Uterus (tissue), 4 donors: ENCODE results near the gene TBX3. TPM values are rescaled to one million over a fixed set of nuclear protein-coding genes. Genes with fewer than 3 reads are reported as not detected.

Experiments used
- DNase-seq, 2 donors: peaks; one replicate each; pipeline ENCODE4 v3.0.0-alpha.2; 2019 to 2020
- H3K27ac ChIP-seq, 2 donors: fragments of 200-600 bp; sonication (generic); 1 replicate in 1 of 2; 2 replicates in 1 of 2; pipeline ENCODE4 v1.5.1; 2016 to 2018
- H3K27me3 ChIP-seq, 2 donors: fragments of 200-600 bp; sonication (generic); one replicate each; pipeline ENCODE4 v1.5.1; 2018 to 2019; ENCODE audit warnings: control low read depth in 1 of 2
- H3K36me3 ChIP-seq, 2 donors: fragments of 200-600 bp; sonication (generic); one replicate each; pipeline ENCODE4 v1.5.1; 2019; ENCODE audit warnings: control low read depth in 1 of 2
- H3K4me1 ChIP-seq, 2 donors: fragments of 200-600 bp; sonication (generic); one replicate each; pipeline ENCODE4 v1.5.1; 2018 to 2019; ENCODE audit warnings: control low read depth in 1 of 2
- H3K4me3 ChIP-seq, 2 donors: fragments of 200-600 bp; sonication (generic); 1 replicate in 1 of 2; 2 replicates in 1 of 2; pipeline ENCODE4 v1.5.1; 2018 to 2019; ENCODE audit warnings: mild to moderate bottlenecking in 1 of 2
- H3K9me3 ChIP-seq, 2 donors: fragments of 200-600 bp; sonication (generic); one replicate each; pipeline ENCODE4 v1.5.1; 2019; ENCODE audit warnings: control low read depth in 1 of 2
- POLR2A ChIP-seq, 2 donors: fragments of 450-650 bp; IDR thresholded peaks; one replicate each; pipeline ENCODE4 v1.6.1; 2016; ENCODE audit warnings: antibody characterized with exemption in 2 of 2, mild to moderate bottlenecking in 1 of 2, moderate library complexity in 1 of 2
- intact Hi-C: fragments of 100-400 bp; cut with DNase I; formaldehyde crosslinking; loops from one replicate; pipeline ENCODE4 v1.15.1; 2023; ENCODE audit warnings: low total_unique reads
- total RNA-seq, 4 donors: library from RNA; depleted of rRNA in 3 of 4; stranded (reverse); fragments of >200 nt in 3 of 4; gene quantifications; one replicate each; pipeline versions ENCODE4 v1.1.0 to v1.2.4, GENCODE V29; 2014 to 2023
- TF ChIP-seq, protein P1 (sequence below), 4 experiments: fragments of 200-600 bp in 2 of 4; fragments of 450-650 bp in 2 of 4; sonication (generic) in 2 of 4; IDR thresholded peaks; one replicate each; pipeline ENCODE4 v1.5.1; 2016 to 2019; ENCODE audit warnings: antibody characterized with exemption in 4 of 4, mild to moderate bottlenecking in 2 of 4, moderate library complexity in 1 of 4
- donor health status: DM: yes; HTN: yes; CAD: no.

Gene TBX3
- total RNA-seq, 4 donors from 2014 or later = 11.0 to 120 (median 56.3) TPM

DNA sequence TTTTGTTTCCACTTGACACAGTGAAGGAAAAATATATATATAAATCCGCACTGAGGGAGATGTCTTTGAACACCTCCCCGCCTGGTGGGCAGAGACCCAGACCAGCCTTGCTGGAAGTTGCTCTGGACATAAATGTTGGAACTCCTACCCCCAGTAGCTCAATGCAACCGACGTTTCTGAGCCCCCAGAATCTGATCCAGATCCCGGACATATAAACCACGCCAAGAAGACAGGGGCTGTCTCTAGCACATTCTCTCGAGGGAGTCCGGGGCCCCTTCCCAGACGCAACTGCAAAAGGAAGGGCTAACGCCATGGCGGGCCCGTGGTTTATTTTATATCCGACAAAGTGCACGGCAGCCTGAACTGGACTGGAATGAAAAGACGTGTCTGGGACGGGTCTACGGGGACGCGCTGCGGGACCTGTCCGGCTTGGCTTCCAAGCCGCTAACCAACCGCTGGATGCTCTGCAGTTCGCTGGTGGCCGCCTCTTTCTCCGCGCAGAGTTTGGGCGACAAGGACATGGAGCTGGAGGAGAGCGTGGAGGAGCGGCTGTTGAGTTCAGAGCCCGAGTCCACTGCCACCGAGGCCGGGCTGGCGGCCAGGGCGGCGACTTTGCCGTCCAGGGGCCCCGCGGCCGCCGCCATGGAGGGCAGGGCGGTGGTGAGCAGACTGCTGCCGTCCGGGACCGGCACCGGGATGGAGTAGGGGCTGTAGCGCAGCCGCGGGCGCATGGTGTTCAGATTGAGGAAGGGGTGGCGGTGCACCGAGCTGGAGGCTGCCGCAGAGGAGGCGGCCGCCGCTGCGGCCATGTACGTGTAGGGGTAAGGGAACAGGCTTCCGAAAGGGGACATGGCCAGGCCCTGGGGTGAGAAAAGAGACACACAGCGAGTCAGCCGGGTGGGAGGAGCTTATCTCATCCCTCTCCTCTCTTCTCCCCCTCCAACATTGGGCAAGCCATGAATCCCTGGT is 12.2 kb downstream of the TBX3 start:
- Histone ChIP-seq H3K27ac (peak overlapping the region; percentile 97 to 98), H3K4me3 (peak overlapping the region; percentile 14 to 37)

DNA sequence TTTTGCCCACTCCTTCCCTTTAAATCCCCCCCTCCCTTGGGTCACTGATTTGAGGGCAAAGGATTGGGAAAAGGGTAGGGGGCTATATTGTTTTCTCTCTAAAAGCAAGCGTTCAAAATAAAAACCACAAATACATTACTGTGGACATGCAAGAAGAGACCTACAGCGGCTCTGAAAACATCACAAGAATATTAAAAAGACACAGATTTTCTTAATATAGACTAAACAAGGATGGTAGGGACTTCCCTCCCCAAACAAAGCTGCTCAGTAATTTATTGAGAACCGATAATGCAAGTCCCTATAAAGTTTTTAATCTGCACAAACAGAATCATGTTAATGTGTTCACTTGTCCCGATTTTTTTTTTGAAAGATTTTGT is 12.9 kb downstream of the TBX3 start:
- DNase-seq = no peak
- Histone ChIP-seq H3K4me3 (peak overlapping the region; percentile 14 to 37), H3K4me1 (peaks cover 0 to 4% of the 10 kb centered on the region in 2 donors), H3K27ac (peak overlapping the region; percentile 97 to 98), H3K36me3 (no peaks in the 10 kb centered on the region), H3K27me3 (no peaks in the 10 kb centered on the region), H3K9me3 (no peaks in the 10 kb centered on the region)
- TF ChIP-seq POLR2A (IDR thresholded peaks at IDR 0.05) = no peak
- TF ChIP-seq, protein P1, sequence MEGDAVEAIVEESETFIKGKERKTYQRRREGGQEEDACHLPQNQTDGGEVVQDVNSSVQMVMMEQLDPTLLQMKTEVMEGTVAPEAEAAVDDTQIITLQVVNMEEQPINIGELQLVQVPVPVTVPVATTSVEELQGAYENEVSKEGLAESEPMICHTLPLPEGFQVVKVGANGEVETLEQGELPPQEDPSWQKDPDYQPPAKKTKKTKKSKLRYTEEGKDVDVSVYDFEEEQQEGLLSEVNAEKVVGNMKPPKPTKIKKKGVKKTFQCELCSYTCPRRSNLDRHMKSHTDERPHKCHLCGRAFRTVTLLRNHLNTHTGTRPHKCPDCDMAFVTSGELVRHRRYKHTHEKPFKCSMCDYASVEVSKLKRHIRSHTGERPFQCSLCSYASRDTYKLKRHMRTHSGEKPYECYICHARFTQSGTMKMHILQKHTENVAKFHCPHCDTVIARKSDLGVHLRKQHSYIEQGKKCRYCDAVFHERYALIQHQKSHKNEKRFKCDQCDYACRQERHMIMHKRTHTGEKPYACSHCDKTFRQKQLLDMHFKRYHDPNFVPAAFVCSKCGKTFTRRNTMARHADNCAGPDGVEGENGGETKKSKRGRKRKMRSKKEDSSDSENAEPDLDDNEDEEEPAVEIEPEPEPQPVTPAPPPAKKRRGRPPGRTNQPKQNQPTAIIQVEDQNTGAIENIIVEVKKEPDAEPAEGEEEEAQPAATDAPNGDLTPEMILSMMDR (IDR thresholded peaks at IDR 0.05) = no peak
- intact Hi-C loops = no loop called here

More for the DNA sequence above, 12.2 kb downstream of the TBX3 start:
- peaks cover 0 to 4% of the 10 kb centered on the region in 2 donors for H3K4me1 ChIP-seq
- TF ChIP-seq, protein P1 (IDR thresholded peaks at IDR 0.05) = no peak
- TF ChIP-seq POLR2A (IDR thresholded peaks at IDR 0.05) = peak; percentile 11 to 47
- intact Hi-C loops = no loop called here
- no peaks in the 10 kb centered on the region for H3K27me3 ChIP-seq
- H3K36me3 ChIP-seq = no peaks in the 10 kb centered on the region
- DNase-seq = peak; percentile 63 to 86
- no peaks in the 10 kb centered on the region for H3K9me3 ChIP-seq

DNA sequence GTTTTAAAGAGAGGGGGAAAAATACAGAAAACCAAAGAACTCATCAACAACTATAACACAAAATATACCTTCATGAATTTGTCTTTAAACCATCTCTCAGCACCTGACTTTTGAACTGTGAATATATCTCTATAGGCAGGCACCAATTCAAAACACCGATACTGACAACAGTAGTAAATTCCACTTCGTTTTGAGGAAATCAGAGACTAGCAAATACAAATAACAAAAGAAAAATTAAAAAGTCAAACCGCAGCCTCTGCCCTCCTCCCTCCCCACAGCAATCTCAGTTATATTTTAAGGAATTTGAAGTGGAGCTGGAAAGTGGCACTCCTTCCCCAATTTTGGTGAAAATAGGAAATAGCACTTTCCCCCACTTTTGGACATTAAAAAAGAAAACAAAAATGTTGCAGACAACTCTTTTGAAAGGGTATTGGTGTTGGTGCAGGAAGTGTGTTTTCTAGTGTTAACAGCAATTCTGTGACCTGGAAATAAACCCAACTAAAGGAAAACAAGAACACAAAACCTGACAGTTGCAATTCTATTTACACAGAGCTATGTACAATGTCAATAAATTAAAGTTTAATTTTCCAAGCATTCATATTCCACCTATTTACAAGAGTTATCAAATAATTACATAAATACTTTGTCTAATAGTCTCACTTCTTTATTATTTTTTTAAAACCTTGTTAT is 13.5 kb downstream of the TBX3 start:
- H3K27ac ChIP-seq = peak overlapping the region; percentile 97 to 98
- intact Hi-C loops = no loop called here
- peaks cover 0 to 5% of the 10 kb centered on the region in 2 donors for H3K27me3 ChIP-seq
- peaks cover 0 to 4% of the 10 kb centered on the region in 2 donors for H3K4me1 ChIP-seq
- H3K36me3 ChIP-seq = no peaks in the 10 kb centered on the region
- peak overlapping the region in 1 of 2 donors; percentile 44 for H3K4me3 ChIP-seq
- H3K9me3 ChIP-seq = no peaks in the 10 kb centered on the region
- TF ChIP-seq, protein P1 (IDR thresholded peaks at IDR 0.05) = no peak
- no peak for TF ChIP-seq POLR2A (IDR thresholded peaks at IDR 0.05)
- DNase-seq = no peak

DNA sequence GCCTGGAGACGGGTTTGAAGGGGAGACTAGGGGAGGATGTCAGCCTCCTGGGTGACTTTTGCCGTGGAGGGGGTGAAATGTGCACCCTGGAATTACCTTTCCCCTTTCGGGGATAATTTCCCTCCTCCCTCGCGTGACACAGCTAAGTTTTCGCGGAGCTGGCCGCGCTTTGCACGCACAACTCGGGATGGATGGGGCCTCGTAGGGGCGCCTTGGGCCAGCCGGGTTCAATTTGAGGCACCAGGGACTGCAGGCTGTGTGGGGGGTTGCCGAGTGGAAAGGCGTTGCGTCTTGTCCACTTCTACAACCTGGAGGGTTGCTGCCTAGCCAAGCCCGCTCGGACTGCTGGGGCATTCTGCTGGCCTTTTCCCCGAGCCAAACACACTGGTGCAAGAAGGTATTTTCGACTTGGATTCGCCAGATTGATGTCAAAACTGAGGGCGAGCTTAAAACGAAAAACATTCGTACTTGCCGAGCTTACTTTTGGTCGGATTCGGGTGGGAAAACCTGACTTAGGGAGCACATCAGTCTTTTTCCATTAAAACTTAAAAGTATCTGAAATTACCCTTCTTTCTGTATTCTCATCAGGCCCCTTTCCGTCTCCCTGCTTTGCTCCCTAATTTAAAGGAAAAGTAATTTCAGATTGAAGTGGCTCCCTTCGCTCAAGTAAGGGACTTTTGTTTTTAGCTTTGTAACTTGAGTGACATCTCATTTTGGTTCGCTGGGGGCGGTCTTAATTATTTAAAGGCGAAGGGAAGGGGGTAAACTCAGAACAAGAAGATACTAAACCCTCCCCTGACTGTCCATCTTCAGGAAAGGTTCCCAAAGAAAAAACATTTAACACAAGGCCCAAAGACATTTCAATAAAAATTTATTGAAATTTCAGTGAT is 14.3 kb downstream of the TBX3 start:
- no peaks in the 10 kb centered on the region for H3K36me3 ChIP-seq
- peak overlapping the region; percentile 97 to 98 for H3K27ac ChIP-seq
- H3K27me3 ChIP-seq = peaks cover 0 to 5% of the 10 kb centered on the region in 2 donors
- intact Hi-C loops = no loop called here
- TF ChIP-seq POLR2A (IDR thresholded peaks at IDR 0.05) = no peak
- H3K9me3 ChIP-seq = no peaks in the 10 kb centered on the region
- DNase-seq = peak; percentile 61 to 69
- H3K4me1 ChIP-seq = peaks cover 0 to 4% of the 10 kb centered on the region in 2 donors
- peak overlapping the region; percentile 27 to 44 for H3K4me3 ChIP-seq

DNA sequence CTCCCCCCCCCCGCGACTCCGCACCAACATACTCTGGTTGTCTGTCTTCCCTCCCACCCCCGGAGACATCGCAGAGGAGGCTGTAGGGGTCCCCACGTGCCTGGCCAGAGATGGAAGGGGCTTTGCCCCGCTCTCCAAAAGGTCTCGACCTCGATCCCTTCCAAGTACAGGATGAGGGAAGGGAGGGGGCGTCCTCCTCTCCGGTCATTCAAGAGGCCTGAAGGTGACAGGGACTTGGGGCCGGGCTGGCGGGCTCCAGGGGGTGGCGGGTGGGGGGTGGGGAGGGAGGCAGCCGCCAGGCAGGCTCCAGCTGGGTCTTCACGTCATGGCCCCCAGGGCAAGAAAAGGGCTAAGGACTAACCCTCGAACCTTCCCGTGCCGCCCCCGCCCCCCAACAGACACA is 15.1 kb downstream of the TBX3 start:
- peaks cover 0 to 5% of the 10 kb centered on the region in 2 donors for H3K27me3 ChIP-seq
- intact Hi-C loops = no loop called here

More for the DNA sequence above, 15.1 kb downstream of the TBX3 start:
- peak in 1 of 2 donors; percentile 56 for DNase-seq
- Histone ChIP-seq H3K9me3 (no peaks in the 10 kb centered on the region), H3K4me3 (peak overlapping the region; percentile 27 to 44), H3K4me1 (peaks cover 0 to 4% of the 10 kb centered on the region in 2 donors), H3K36me3 (no peaks in the 10 kb centered on the region), H3K27ac (peak overlapping the region; percentile 97 to 98)
- no peak for TF ChIP-seq POLR2A (IDR thresholded peaks at IDR 0.05)
